Measurements from ENCODE around the gene B4GALT5.

B4GALT5 gene

GRCh38 chr20:49585585-49586245, 128.0 kb downstream of the B4GALT5 start:
- FAIRE-seq, result no peak
- no peak for DNase-seq (ENCODE audit: low spot score)

GRCh38 chr20:49584418-49585382, 129.0 kb downstream of the B4GALT5 start:
- FAIRE-seq (no peak), DNase-seq (ENCODE audit: low spot score) (no peak)

- peak; percentile 99 for DNase-seq (ENCODE audit: low spot score)
- peak; percentile 86 for FAIRE-seq
These were observed 129.8 kb downstream of the B4GALT5 start for GRCh38 chr20:49583669-49584417.

GRCh38 chr20:49583343-49583668, 130.4 kb downstream of the B4GALT5 start:
- no peak for FAIRE-seq
- DNase-seq (ENCODE audit: low spot score), result no peak
